Measurements from ENCODE around the gene ZNF93.
A peak's percentile ranks its signal among the peaks of the same experiment; 100 is the strongest.
"Not testable (repeated sequence)": the region's sequence is repeated elsewhere in the genome, so short reads cannot be mapped to it uniquely, and the experiment has no call there.

ZNF93 gene

GRCh38 chr19:19938449-19938848 is 37.7 kb downstream of the ZNF93 start:
- no peak for DNase-seq (ENCODE audit: low read depth)

DNA sequence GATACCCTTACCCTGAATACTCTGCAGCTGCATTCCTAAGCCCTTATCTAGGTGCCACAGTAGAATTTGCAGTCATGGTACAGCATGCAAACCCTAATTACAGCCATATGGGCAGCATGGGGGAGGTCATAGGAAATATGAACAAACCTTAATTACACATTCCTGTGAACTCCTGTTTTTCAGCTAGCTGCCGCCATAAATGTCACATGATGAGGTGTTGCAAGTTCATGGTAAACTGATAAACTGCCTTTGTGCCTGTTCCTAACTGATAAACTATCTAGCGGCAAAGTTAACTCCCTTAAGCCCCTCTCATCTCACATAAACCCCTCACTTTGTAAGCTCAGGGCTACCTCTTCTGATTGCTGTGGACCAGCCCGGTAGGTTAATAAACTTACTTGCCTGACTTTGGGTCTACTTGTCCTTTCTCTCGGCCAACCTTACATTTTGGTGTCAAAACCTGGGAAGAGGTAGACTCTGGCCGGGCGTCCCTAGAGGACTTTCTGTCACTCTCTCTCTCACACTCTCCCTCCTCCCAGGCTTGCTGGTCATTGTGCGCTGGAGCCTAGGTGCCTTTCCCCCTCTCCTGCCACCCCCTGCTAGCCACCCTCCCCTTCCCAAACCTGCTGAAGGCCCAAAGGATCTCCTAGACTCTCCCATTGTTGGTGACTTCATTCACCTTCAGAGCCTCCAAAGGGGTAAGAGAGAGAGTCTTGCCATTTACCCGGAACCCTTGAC is 43.3 kb downstream of the ZNF93 start:
- DNase-seq (ENCODE audit: low read depth) = no peak

DNA sequence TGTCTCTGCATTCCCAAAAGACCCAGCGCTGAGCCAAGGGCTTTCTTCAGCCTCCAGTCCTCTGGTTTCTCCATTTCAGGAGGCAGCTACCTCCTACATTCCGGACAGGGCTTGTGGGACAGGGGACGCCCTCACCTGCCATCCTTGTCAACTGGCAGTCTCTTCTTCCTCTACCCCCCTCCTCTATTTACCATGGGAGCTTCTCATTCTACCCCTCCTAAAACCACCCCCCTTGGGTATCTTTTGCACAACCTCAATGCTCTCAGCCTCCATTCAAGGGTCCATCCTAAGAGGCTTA is 43.8 kb downstream of the ZNF93 start:
- no peak for DNase-seq (ENCODE audit: low read depth)

DNA sequence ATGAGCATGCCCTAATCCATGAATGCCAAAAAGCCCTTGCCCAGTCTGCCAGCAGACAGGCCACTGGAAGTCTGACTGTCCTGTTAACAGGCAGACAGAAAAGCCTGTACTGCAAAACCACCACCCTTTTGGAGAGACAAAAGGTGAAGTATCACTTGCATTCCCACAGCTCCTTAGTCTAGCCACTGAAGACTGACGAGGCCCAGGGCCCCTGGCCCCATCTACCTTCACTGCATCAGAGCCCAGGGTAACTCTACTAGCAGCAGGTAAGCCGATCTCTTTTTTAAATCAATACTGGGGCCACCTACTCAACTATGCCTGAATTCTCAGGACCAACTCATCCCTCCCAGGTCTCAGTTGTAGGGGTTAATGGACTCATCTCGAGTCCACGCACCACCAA is 45.5 kb downstream of the ZNF93 start:
- no peak for DNase-seq (ENCODE audit: low read depth)

GRCh38 chr19:19948800-19949199 is 48.1 kb downstream of the ZNF93 start:
- no peak for DNase-seq (ENCODE audit: low read depth)

DNA sequence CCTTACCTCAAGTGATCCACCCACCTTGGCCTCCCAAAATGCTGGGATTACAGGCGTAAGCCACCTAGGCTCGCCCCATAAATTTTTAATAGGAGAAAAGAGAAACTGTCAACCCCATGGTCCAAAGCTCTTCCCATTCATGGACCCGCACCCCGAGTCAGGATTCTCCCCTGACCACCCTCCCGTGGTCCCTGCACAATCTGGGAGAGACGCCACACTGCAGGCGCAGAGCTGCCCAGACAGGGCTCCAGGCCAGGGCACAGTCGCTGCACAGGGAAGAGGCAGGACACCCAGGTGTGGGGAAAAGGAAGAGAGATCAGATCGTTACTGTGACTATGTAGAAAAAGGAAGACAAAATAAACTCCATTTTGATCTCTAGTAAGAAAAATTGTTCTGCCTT is 54.5 kb downstream of the ZNF93 start:
- DNase-seq (ENCODE audit: low read depth) = no peak

- no peak for DNase-seq (ENCODE audit: low read depth)
Observed at GRCh38 chr19:19956434-19957075, 55.8 kb downstream of the ZNF93 start.

GRCh38 chr19:19957766-19958165 is 57.0 kb downstream of the ZNF93 start:
- not testable (repeated sequence) for DNase-seq (ENCODE audit: low read depth)

GRCh38 chr19:19959151-19959799 is 58.5 kb downstream of the ZNF93 start:
- DNase-seq (ENCODE audit: low read depth) = peak; percentile 28

DNA sequence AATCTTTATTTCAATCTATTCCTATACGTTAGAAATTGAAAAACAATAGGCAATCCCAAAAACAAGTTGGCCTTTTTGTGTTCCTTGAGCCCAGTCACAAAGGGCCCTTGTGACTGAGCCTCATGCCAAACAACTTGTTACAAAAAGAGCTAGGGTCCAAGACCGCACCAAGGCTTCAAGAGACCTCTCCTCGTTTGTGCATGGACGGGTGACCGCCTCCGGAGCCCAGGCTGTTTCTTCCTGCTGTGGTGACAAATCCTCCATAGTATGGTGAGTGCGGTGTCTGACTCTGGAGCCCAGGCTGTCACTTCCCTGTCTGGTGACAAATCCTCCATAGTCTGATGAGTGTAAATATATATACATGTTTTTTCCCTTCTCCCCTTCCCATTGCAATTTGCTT is 63.7 kb downstream of the ZNF93 start:
- no peak for DNase-seq (ENCODE audit: low read depth)

DNA sequence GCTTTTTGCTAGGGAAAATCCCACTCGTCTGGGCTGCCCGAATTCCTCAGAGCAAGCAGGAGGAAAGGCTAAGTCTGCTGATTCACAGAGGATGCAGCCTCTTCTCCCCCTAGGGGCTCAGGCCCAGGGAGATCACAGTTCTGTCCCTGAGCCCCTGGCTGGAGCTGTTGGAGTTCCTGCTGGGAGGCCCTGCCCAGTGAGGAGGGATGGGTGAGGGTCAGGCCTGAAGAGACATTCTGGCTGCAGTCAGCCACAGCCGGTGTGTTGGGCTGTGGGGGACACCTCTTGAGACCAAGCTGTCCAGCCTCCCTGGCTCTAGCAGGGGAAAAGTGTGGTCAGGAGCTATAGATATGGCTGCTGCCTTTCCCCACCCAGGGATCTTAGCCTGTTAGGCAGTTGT is 65.4 kb downstream of the ZNF93 start:
- not testable (repeated sequence) for DNase-seq (ENCODE audit: low read depth)

GRCh38 chr19:19966862-19967261 is 66.1 kb downstream of the ZNF93 start:
- DNase-seq (ENCODE audit: low read depth) = no peak

Measured in fibroblast of the conjunctiva (primary cell).